HepG2 (cell line): ENCODE measurements around the gene RASA3. TPM values are rescaled to one million over a fixed set of nuclear protein-coding genes. Genes with fewer than 3 reads are reported as not detected.

Experiments
- ATAC-seq: fragments of 200-7000 bp; cut with Tn5 transposase; 3 replicates; pipeline ENCODE4 v1.9.1; 2020; ENCODE audit warnings: mild to moderate bottlenecking, moderate library complexity
- BruUV-seq: library from RNA; stranded (reverse); fragments of 400-500 nt; replicated peaks from 2 replicates; lab custom pipeline; 2021; lab: Mats Ljungman, UMichigan
- CTCF ChIA-PET: fragments of 300-600 bp; formaldehyde crosslinking; extraction: SDS; loops from one replicate; lab custom pipeline; 2021; ENCODE audit warnings: low total read pairs, inconsistent platforms, low intra/inter-chr PET ratio; lab: Yijun Ruan, JAX
- POLR2A ChIA-PET: fragments of 350-600 bp; sonication (Branson Sonifier 250); formaldehyde crosslinking; loops from one replicate; lab custom pipeline; 2020; ENCODE audit warnings: antibody characterized with exemption, inconsistent platforms; lab: Yijun Ruan, JAX
- DNase-seq: peaks from one replicate; pipeline ENCODE4 v3.0.0-alpha.2; 2015; ENCODE audit warnings: low spot score
- FAIRE-seq: peaks from 3 replicates; lab custom pipeline; 2011; peaks lifted over from hg19 to GRCh38; lab: Jason Lieb, UNC
- H2AFZ ChIP-seq: one replicate; pipeline ENCODE4 v1.6.1; 2011; ENCODE audit warnings: low read length, inconsistent platforms
- H3K27ac ChIP-seq: fragments of 300-600 bp; 3 replicates; pipeline ENCODE4 v1.8.0; 2011; ENCODE audit warnings: mixed run types, mild to moderate bottlenecking, mixed read lengths, low read length, inconsistent platforms; ENCODE audit not compliant: insufficient read depth; ENCODE audit errors: extremely low read length
- H3K27me3 ChIP-seq, 2 experiments: fragments of 200-600 bp in 1 of 2; 2 replicates in 1 of 2; 3 replicates in 1 of 2; pipeline versions ENCODE4 v1.6.0 to v1.8.0; 2011; ENCODE audit warnings: low read length in 2 of 2, mild to moderate bottlenecking in 2 of 2, moderate library complexity in 2 of 2, inconsistent platforms in 1 of 2; ENCODE audit not compliant: insufficient read depth in 2 of 2, control insufficient read depth in 1 of 2
- H3K36me3 ChIP-seq, 2 experiments: fragments of 200-600 bp in 1 of 2; replicated peaks in 1 of 2; 2 replicates in 1 of 2; 3 replicates in 1 of 2; pipeline versions ENCODE4 v1.5.1 to v1.8.0; 2011; ENCODE audit warnings: low read length in 2 of 2, inconsistent platforms in 1 of 2; ENCODE audit not compliant: insufficient read depth in 2 of 2, control insufficient read depth in 1 of 2
- H3K4me1 ChIP-seq: 2 replicates; pipeline ENCODE4 v1.5.1; 2012; ENCODE audit warnings: low read length, inconsistent platforms; ENCODE audit not compliant: insufficient read depth
- H3K4me2 ChIP-seq: 2 replicates; pipeline ENCODE4 v1.6.0; 2011; ENCODE audit warnings: low read depth, low read length, inconsistent platforms
- H3K4me3 ChIP-seq, 3 experiments: fragments of 200-600 bp in 1 of 3; sonication (generic), shearing (Covaris generic) in 1 of 3; replicated peaks in 1 of 3; 2 replicates each; pipeline ENCODE4 v1.5.1; 2011 to 2016; ENCODE audit warnings: low read length in 3 of 3, inconsistent platforms in 2 of 3, low read depth in 2 of 3, mild to moderate bottlenecking in 2 of 3, control low read depth in 1 of 3, mixed read lengths in 1 of 3; ENCODE audit not compliant: insufficient read depth in 1 of 3
- H3K79me2 ChIP-seq: one replicate; pipeline ENCODE4 v1.6.1; 2011; ENCODE audit warnings: low read length, inconsistent platforms; ENCODE audit not compliant: insufficient read depth
- H3K9ac ChIP-seq: 2 replicates; pipeline ENCODE4 v1.6.0; 2011; ENCODE audit warnings: mild to moderate bottlenecking, low read depth, low read length, inconsistent platforms; ENCODE audit not compliant: insufficient read depth
- H3K9me3 ChIP-seq: 2 replicates; pipeline ENCODE4 v1.5.1; 2012; ENCODE audit warnings: mild to moderate bottlenecking, low read length
- H4K20me1 ChIP-seq: 2 replicates; pipeline ENCODE4 v1.6.0; 2011; ENCODE audit warnings: inconsistent platforms, mild to moderate bottlenecking, low read length, moderate library complexity; ENCODE audit not compliant: insufficient read depth
- CHD2 ChIP-seq: IDR thresholded peaks from 2 replicates; pipeline ENCODE4 v1.6.1; 2011; ENCODE audit warnings: low read depth, low read length, improper control_type of control experiment
- EEA1 ChIP-seq: sonication (generic); formaldehyde crosslinking; IDR thresholded peaks from 2 replicates; pipeline ENCODE4 v1.5.1; 2020; ENCODE audit warnings: mild to moderate bottlenecking, missing genetic modification reagents, borderline replicate concordance
- FOXP1 ChIP-seq, 2 experiments: fragments of 450-650 bp in 1 of 2; IDR thresholded peaks; 2 replicates each; pipeline ENCODE4 v1.6.1; 2017 to 2018; ENCODE audit warnings: antibody characterized with exemption in 1 of 2
- MTF2 ChIP-seq: sonication (generic); formaldehyde crosslinking; IDR thresholded peaks from 2 replicates; pipeline ENCODE4 v1.5.0; 2020; ENCODE audit warnings: missing genetic modification reagents, borderline replicate concordance
- SPEN ChIP-seq: sonication (generic); formaldehyde crosslinking; IDR thresholded peaks from 2 replicates; pipeline ENCODE4 v1.5.1; 2020; ENCODE audit warnings: low read depth, mild to moderate bottlenecking, missing genetic modification reagents
- TBP ChIP-seq: sonication (generic); formaldehyde crosslinking; IDR thresholded peaks from 2 replicates; pipeline ENCODE4 v1.5.0; 2020; ENCODE audit warnings: missing genetic modification reagents
- THYN1 ChIP-seq: sonication (generic); formaldehyde crosslinking; IDR thresholded peaks from 2 replicates; pipeline ENCODE4 v1.8.1; 2023; ENCODE audit warnings: low read depth, mild to moderate bottlenecking, moderate library complexity, missing genetic modification reagents, borderline replicate concordance
- ZMYM3 ChIP-seq: sonication (generic); formaldehyde crosslinking; IDR thresholded peaks from 2 replicates; pipeline ENCODE4 v1.5.1; 2020; ENCODE audit warnings: mild to moderate bottlenecking, missing genetic modification reagents
- ZNF614 ChIP-seq: IDR thresholded peaks from 2 replicates; pipeline ENCODE4 v1.6.1; 2018; ENCODE audit warnings: missing biosample characterization, missing genetic modification reagents, inconsistent platforms, borderline replicate concordance
- WGBS: methylation state at CpG from one replicate; pipeline ENCODE4 v1.1.6; 2017; ENCODE audit warnings: low lambda C conversion rate; 5-methylcytosine and 5-hydroxymethylcytosine counted together
- in situ Hi-C: cut with HindIII; loops from 2 replicates; pipeline ENCODE4 v1.10.0; 2017; ENCODE audit warnings: low pct_unique_long_range_greater_than_20kb; ENCODE audit not compliant: extremely low pct_ligation_motif_present
- intact Hi-C: fragments of 100-400 bp; cut with micrococcal nuclease; formaldehyde crosslinking; loops from one replicate; pipeline ENCODE4 v1.10.0; 2022; ENCODE audit not compliant: unreplicated experiment
- polyA plus RNA-seq, 8 experiments: library from polyadenylated mRNA; depleted of rRNA in 3 of 8; stranded (reverse) in 7 of 8; unstranded in 1 of 8; fragments of >200 nt; fragmentation: Illumina TruSeq in 4 of 8; extraction: Trizol in 4 of 8; gene quantifications; 2 replicates each; pipeline versions ENCODE4 v1.2.1 to v1.2.3, GENCODE V29; 2011 to 2016; ENCODE audit warnings: low read depth in 4 of 8, missing spikeins in 1 of 8, mixed read lengths in 1 of 8; ENCODE audit not compliant: insufficient read depth in 1 of 8
- total RNA-seq, 5 experiments: library from RNA; depleted of rRNA; stranded (reverse); fragments of >200 nt; fragmentation: Illumina TruSeq; extraction: Trizol; gene quantifications; 2 replicates each; pipeline ENCODE4 v1.2.3, GENCODE V29; 2016; ENCODE audit warnings: low read depth in 1 of 5
- TF ChIP-seq, protein P1 (sequence below): sonication (generic); formaldehyde crosslinking; IDR thresholded peaks from 2 replicates; pipeline ENCODE4 v1.4.0; 2020; ENCODE audit warnings: missing genetic modification reagents, mild to moderate bottlenecking, borderline replicate concordance

RASA3 gene
- total and polyA plus RNA-seq, 2 of the 13 experiments (the other 11 are each of a cell fraction or from before 2014, with no cell fraction given): 0.05 TPM; not detected in 1

DNA sequence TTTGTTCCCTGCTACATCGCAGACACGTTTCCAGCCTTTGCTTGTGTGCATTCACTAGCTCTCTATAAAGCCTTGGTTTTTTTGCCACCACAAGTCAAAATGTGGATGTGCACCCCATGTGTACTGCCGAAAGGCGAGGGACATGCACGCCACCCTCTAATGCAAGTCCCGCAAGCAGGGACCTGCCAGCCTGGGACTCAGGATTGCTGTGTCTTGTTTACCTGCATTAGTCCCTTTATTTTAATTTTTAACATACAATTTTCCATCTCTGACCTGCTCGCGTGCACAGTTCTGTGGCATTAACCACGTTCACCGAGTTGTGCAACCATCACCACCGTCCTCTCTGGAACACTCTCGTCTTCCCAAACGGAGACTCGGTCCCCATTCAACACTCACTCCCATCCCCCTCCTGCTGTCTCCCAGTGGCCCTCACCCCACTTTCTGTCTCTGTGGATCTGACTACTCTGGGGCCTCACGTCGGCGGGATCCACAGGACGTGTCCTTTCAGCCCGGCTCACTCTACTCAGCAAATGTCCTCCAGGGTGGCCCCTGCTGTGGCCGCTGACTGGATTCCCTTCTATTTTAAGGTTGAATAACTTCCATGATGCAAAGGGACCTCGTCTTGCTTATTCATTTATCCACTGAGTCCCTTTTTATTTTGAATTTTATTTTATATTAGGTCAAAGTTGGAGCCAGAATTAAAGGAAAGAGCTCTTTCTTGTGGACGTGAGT, 58.4 kb downstream of the RASA3 start:
- in situ Hi-C loops (no loop called here), intact Hi-C loops (no loop called here)
- Histone ChIP-seq H3K27ac (no peak overlapping the region), H3K79me2 (no peaks in the 10 kb centered on the region), H2AFZ (no peak overlapping the region), H3K4me1 (no peaks in the 10 kb centered on the region), H3K27me3 (peaks cover 4 to 40% of the 10 kb centered on the region in 2 experiments; a peak in 4 of 5 replicates), H3K4me2 (no peak overlapping the region), H3K9me3 (no peaks in the 10 kb centered on the region), H3K36me3 (no peaks in the 10 kb centered on the region), H3K4me3 (no peak overlapping the region)
- WGBS: 44% methylated on average over 22 of the region's 22 CpGs
- FAIRE-seq (no peak), DNase-seq (no peak), ATAC-seq (no peak)
- no TSS peak for BruUV-seq
- CTCF ChIA-PET: no interaction called here
- POLR2A ChIA-PET: no interaction called here
- no peak for TF ChIP-seq CHD2
- TF ChIP-seq ZMYM3 (CRISPR knock-in tag): no peak
- TF ChIP-seq THYN1: no peak
- no peak for TF ChIP-seq FOXP1 (IDR thresholded peaks at IDR 0.05)
- TF ChIP-seq FOXP1 (CRISPR knock-in tag; IDR thresholded peaks at IDR 0.05): no peak
- no peak for TF ChIP-seq SPEN (CRISPR knock-in tag)
- TF ChIP-seq, protein P1, sequence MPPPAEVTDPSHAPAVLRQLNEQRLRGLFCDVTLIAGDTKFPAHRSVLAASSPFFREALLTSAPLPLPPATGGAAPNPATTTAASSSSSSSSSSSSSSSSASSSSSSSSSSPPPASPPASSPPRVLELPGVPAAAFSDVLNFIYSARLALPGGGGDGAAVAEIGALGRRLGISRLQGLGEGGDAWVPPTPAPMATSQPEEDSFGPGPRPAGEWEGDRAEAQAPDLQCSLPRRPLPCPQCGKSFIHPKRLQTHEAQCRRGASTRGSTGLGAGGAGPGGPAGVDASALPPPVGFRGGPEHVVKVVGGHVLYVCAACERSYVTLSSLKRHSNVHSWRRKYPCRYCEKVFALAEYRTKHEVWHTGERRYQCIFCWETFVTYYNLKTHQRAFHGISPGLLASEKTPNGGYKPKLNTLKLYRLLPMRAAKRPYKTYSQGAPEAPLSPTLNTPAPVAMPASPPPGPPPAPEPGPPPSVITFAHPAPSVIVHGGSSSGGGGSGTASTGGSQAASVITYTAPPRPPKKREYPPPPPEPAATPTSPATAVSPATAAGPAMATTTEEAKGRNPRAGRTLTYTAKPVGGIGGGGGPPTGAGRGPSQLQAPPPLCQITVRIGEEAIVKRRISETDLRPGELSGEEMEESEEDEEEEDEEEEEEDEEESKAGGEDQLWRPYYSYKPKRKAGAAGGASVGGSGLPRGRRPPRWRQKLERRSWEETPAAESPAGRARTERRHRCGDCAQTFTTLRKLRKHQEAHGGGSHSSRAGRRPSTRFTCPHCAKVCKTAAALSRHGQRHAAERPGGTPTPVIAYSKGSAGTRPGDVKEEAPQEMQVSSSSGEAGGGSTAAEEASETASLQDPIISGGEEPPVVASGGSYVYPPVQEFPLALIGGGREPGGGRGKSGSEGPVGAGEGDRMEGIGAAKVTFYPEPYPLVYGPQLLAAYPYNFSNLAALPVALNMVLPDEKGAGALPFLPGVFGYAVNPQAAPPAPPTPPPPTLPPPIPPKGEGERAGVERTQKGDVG (CRISPR knock-in tag): no peak
- no peak for TF ChIP-seq EEA1
- no peak for TF ChIP-seq ZNF614 (CRISPR knock-in tag)
- no peak for TF ChIP-seq TBP
- TF ChIP-seq MTF2 (CRISPR knock-in tag): no peak
- TF ChIP-seq, all 625 proteins: peak for 0
- Histone ChIP-seq H3K9ac (no peak overlapping the region), H4K20me1 (no peaks in the 10 kb centered on the region)
